A549 (cell line): Measurements from ENCODE around the gene PTHLH. TPM values are rescaled to one million over a fixed set of nuclear protein-coding genes. Genes with fewer than 3 reads are reported as not detected.

Experiments used
- ATAC-seq, 2 experiments: fragments of 200-7000 bp in 1 of 2; fragments of >200 bp in 1 of 2; cut with Nextera tagmentation in 1 of 2; cut with Tn5 transposase in 1 of 2; 3 replicates each; pipeline versions ENCODE4 v1.8.0 to v1.9.1; 2018 to 2020; ENCODE audit warnings: mild to moderate bottlenecking in 1 of 2, moderate library complexity in 1 of 2
- CTCF ChIA-PET: fragments of 300-600 bp; sonication (Branson Sonifier 250); formaldehyde crosslinking; extraction: SDS; loops from one replicate; lab custom pipeline; 2021; ENCODE audit warnings: antibody characterized with exemption, inconsistent platforms; lab: Yijun Ruan, JAX
- POLR2A ChIA-PET: fragments of 350-600 bp; formaldehyde crosslinking; extraction: SDS; loops from one replicate; lab custom pipeline; 2021; ENCODE audit warnings: antibody characterized with exemption, inconsistent platforms; lab: Yijun Ruan, JAX
- DNase-seq, 2 experiments: peaks; one replicate each; pipeline versions ENCODE4 v3.0.0 to v3.0.0-alpha.2; 2011 to 2016; ENCODE audit warnings: low read depth in 1 of 2, low spot score in 1 of 2
- FAIRE-seq: peaks from 2 replicates; lab custom pipeline; 2011; peaks lifted over from hg19 to GRCh38; lab: Jason Lieb, UNC
- H3K27ac ChIP-seq, 2 experiments: fragments of >200 bp; sonication (Bioruptor Twin); formaldehyde crosslinking; 3 replicates each; pipeline ENCODE4 v1.5.1; 2016 to 2017
- H3K4me1 ChIP-seq: fragments of >200 bp; sonication (Bioruptor Twin); formaldehyde crosslinking; 3 replicates; pipeline ENCODE4 v1.6.1; 2016
- H3K4me2 ChIP-seq: fragments of >200 bp; sonication (Bioruptor Twin); formaldehyde crosslinking; 3 replicates; pipeline ENCODE4 v1.6.1; 2016
- H3K4me3 ChIP-seq: fragments of >200 bp; sonication (Bioruptor Twin); formaldehyde crosslinking; 3 replicates; pipeline ENCODE4 v1.5.1; 2016
- H3K9me3 ChIP-seq: fragments of >200 bp; sonication (Bioruptor Twin); formaldehyde crosslinking; 3 replicates; pipeline ENCODE4 v1.6.1; 2016
- CEBPB ChIP-seq, 2 experiments: fragments of >200 bp in 1 of 2; sonication (Bioruptor Twin) in 1 of 2; formaldehyde crosslinking in 1 of 2; IDR thresholded peaks; 2 replicates each; pipeline ENCODE4 v1.6.1; 2012 to 2016
- FOSB ChIP-seq: fragments of 250-450 bp; sonication (Bioruptor Pico); IDR thresholded peaks from 2 replicates; pipeline ENCODE4 v1.5.0; 2020; ENCODE audit warnings: mild to moderate bottlenecking, moderate library complexity
- HDAC2 ChIP-seq: fragments of 200-600 bp; sonication (generic); IDR thresholded peaks from 2 replicates; pipeline ENCODE4 v1.6.1; 2016
- HEYL ChIP-seq: fragments of 250-450 bp; sonication (Bioruptor Pico); IDR thresholded peaks from 2 replicates; pipeline ENCODE4 v1.8.0; 2021; ENCODE audit warnings: mild to moderate bottlenecking, moderate library complexity
- JUNB ChIP-seq: fragments of >200 bp; sonication (Bioruptor Twin); formaldehyde crosslinking; IDR thresholded peaks from 2 replicates; pipeline ENCODE4 v1.6.1; 2016
- NPAS2 ChIP-seq: fragments of 250-450 bp; sonication (Bioruptor Pico); IDR thresholded peaks from 2 replicates; pipeline ENCODE4 v1.8.0; 2022; ENCODE audit warnings: mild to moderate bottlenecking, moderate library complexity, borderline replicate concordance
- POLR2A ChIP-seq: IDR thresholded peaks from 2 replicates; pipeline ENCODE4 v1.6.1; 2012; ENCODE audit warnings: mild to moderate bottlenecking, low read length
- RARB ChIP-seq: fragments of 250-450 bp; sonication (Bioruptor Pico); IDR thresholded peaks from 2 replicates; pipeline ENCODE4 v1.8.0; 2021; ENCODE audit warnings: mild to moderate bottlenecking, moderate library complexity
- RCOR1 ChIP-seq: fragments of 150-350 bp; IDR thresholded peaks from 2 replicates; pipeline ENCODE4 v1.6.1; 2014; ENCODE audit warnings: antibody characterized with exemption, low read length, low read depth
- RNF2 ChIP-seq: fragments of 200-600 bp; sonication (generic); IDR thresholded peaks from 2 replicates; pipeline ENCODE4 v1.6.1; 2016; ENCODE audit warnings: low read depth, mild to moderate bottlenecking, antibody characterized with exemption, moderate library complexity, borderline replicate concordance
- TFCP2L1 ChIP-seq: fragments of 250-450 bp; sonication (Bioruptor Pico); IDR thresholded peaks from 2 replicates; pipeline ENCODE4 v1.5.0; 2021; ENCODE audit warnings: mild to moderate bottlenecking
- WGBS: methylation state at CpG from one replicate; pipeline ENCODE4 v1.1.6; 2017; ENCODE audit errors: missing lambda C conversion rate; 5-methylcytosine and 5-hydroxymethylcytosine counted together
- polyA plus RNA-seq, 4 experiments: library from polyadenylated mRNA; depleted of rRNA in 3 of 4; stranded (reverse); fragments of >200 nt; fragmentation: RNase III in 1 of 4; extraction: RNeasy Plus Mini Kit Qiagen cat#74134 plus additional on column Dnase treatment in 1 of 4; gene quantifications; 2 replicates in 3 of 4; 3 replicates in 1 of 4; pipeline ENCODE4 v1.2.3, GENCODE V29; 2011 to 2017
- TF ChIP-seq, protein P1 (sequence below): fragments of 250-450 bp; sonication (Bioruptor Pico); IDR thresholded peaks from 2 replicates; pipeline ENCODE4 v1.5.0; 2021; ENCODE audit warnings: mild to moderate bottlenecking, moderate library complexity, borderline replicate concordance
- TF ChIP-seq, protein P2 (sequence below): fragments of >200 bp; sonication (Bioruptor Twin); formaldehyde crosslinking; IDR thresholded peaks from 3 replicates; pipeline ENCODE4 v1.5.1; 2016
- TF ChIP-seq, protein P3 (sequence below): fragments of 150-350 bp; IDR thresholded peaks from 2 replicates; pipeline ENCODE4 v1.6.1; 2014; ENCODE audit warnings: low read depth, mild to moderate bottlenecking, low read length

Gene PTHLH
- polyA plus RNA-seq, 2 of the 4 experiments (the other 2 are of a cell fraction): 10.9 to 27.9 TPM

DNA sequence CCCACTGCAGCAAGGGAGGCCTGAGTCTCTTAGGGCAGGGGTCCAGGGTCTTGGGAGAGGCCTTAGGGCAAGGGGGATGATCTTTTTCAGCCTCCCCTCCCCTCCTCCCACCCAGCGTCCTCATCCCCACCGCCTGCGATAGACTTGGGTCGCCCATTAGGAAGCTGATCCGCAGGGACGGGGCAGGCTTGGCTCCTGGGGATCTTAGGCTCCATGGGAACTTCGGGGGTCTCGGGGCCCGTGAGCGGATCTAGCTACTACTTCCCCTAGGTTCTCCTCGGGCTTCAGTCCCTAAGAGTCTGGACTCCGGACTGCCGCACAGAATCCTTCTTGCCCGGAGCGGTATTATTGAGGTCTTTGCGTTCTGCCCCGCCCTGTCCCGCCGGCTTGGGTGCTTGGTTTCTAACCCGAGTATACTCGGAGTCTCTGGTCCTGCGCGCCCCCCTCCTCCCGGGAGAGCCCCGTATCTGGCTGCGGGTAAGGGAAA lies 2.2 kb upstream of the PTHLH start:
- H3K27ac ChIP-seq: peak overlapping the region; percentile 65 to 87
- CTCF ChIA-PET: interaction anchor here (1.0 to 1.7 kb wide), 3 partner anchors 8 to 199 kb away, joined by 3 to 6 read pairs (median 3); no protein-coding TSS in a partner anchor

DNA sequence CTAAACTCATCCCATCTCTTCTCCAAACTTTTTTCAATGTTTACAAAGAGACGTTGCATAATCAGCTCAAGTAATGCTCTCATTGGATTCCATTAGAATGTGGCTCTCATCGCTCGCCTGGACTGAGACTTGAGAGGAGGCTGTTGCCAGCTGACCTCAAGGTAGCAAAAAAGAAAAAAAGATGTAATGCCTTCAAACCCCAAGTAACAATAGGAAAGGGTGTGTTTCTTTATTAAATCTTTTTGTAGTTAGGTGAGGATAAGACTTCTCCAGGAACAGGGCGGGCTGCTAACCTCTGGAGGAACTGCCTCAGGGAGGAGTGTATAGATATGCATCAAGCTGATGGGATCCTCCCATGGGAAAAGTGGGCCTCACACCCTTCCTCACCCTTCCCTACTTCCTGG lies 956 bp upstream of the PTHLH start:
- 60% methylated on average over 4 of the region's 4 CpGs for WGBS
- ChIA-PET CTCF (interaction anchor here (1.0 to 1.7 kb wide), 3 partner anchors 10 to 197 kb away, joined by 3 to 6 read pairs (median 4); no protein-coding TSS in a partner anchor), POLR2A (interaction anchor here (1.0 to 1.4 kb wide), 3 partner anchors 9 to 217 kb away, joined by 3 to 6 read pairs (median 4); partner anchors contain the start of gene CCDC91)
- Histone ChIP-seq H3K4me2 (peak overlapping the region; percentile 11; the same call in 2 of the 3 replicates), H3K27ac (peak overlapping the region; percentile 34 to 87; a peak in 4 of 6 replicates), H3K9me3 (no peaks in the 10 kb centered on the region), H3K4me1 (peaks cover 52% of the 10 kb centered on the region), H3K4me3 (no peak overlapping the region)
- ATAC-seq (no peak), FAIRE-seq (no peak), DNase-seq (peak in 1 of 2 experiments; percentile 47)
- no peak for TF ChIP-seq TFCP2L1 (CRISPR knock-in tag)
- no peak for TF ChIP-seq POLR2A
- peak; percentile 51 to 91; a peak in 3 of 4 replicates for TF ChIP-seq CEBPB (IDR thresholded peaks at IDR 0.05)

More for the DNA sequence above, 2.2 kb upstream of the PTHLH start:
- FAIRE-seq: no peak
- H3K4me2 ChIP-seq: peak overlapping the region; percentile 72
- TF ChIP-seq FOSB (CRISPR knock-in tag): no peak
- TF ChIP-seq RARB (CRISPR knock-in tag): no peak
- TF ChIP-seq, protein P1, sequence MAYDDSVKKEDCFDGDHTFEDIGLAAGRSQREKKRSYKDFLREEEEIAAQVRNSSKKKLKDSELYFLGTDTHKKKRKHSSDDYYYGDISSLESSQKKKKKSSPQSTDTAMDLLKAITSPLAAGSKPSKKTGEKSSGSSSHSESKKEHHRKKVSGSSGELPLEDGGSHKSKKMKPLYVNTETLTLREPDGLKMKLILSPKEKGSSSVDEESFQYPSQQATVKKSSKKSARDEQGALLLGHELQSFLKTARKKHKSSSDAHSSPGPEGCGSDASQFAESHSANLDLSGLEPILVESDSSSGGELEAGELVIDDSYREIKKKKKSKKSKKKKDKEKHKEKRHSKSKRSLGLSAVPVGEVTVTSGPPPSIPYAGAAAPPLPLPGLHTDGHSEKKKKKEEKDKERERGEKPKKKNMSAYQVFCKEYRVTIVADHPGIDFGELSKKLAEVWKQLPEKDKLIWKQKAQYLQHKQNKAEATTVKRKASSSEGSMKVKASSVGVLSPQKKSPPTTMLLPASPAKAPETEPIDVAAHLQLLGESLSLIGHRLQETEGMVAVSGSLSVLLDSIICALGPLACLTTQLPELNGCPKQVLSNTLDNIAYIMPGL (CRISPR knock-in tag): no peak
- TF ChIP-seq, protein P2, sequence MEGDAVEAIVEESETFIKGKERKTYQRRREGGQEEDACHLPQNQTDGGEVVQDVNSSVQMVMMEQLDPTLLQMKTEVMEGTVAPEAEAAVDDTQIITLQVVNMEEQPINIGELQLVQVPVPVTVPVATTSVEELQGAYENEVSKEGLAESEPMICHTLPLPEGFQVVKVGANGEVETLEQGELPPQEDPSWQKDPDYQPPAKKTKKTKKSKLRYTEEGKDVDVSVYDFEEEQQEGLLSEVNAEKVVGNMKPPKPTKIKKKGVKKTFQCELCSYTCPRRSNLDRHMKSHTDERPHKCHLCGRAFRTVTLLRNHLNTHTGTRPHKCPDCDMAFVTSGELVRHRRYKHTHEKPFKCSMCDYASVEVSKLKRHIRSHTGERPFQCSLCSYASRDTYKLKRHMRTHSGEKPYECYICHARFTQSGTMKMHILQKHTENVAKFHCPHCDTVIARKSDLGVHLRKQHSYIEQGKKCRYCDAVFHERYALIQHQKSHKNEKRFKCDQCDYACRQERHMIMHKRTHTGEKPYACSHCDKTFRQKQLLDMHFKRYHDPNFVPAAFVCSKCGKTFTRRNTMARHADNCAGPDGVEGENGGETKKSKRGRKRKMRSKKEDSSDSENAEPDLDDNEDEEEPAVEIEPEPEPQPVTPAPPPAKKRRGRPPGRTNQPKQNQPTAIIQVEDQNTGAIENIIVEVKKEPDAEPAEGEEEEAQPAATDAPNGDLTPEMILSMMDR: no peak
- TF ChIP-seq HDAC2: no peak
- TF ChIP-seq, protein P3, sequence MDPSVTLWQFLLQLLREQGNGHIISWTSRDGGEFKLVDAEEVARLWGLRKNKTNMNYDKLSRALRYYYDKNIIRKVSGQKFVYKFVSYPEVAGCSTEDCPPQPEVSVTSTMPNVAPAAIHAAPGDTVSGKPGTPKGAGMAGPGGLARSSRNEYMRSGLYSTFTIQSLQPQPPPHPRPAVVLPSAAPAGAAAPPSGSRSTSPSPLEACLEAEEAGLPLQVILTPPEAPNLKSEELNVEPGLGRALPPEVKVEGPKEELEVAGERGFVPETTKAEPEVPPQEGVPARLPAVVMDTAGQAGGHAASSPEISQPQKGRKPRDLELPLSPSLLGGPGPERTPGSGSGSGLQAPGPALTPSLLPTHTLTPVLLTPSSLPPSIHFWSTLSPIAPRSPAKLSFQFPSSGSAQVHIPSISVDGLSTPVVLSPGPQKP: no peak
- TF ChIP-seq RCOR1: no peak
- TF ChIP-seq, all 56 proteins: peak for 0
- POLR2A ChIA-PET: interaction anchor here (1.4 kb wide), 1 partner anchor 216 kb away, joined by 6 read pairs; the partner anchor contains the start of gene CCDC91
- Histone ChIP-seq H3K4me3 (peak overlapping the region; percentile 37), H3K9me3 (no peaks in the 10 kb centered on the region), H3K4me1 (peaks cover 49% of the 10 kb centered on the region)
- DNase-seq (no peak), ATAC-seq (no peak; a peak in 2 of 6 replicates)
- WGBS: 65% methylated on average over 24 of the region's 26 CpGs

DNA sequence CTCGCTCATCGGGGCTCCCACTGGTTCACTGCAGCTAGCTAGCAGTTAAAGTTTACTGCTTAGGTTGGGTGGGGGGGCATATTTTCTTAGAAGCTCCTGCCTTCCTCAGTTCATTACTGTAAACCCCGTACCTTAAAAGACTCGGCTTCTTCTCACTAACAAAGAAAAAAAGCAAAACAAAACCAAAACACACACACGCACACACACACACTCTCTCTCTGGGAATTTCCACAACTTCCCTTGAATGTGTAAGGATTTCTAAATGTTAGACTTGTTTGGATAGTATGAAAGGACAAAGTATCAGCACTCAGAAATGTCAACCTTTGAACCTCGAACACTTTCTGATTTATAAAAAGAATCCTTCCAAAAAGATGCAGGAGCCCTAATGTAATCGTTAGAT lies 927 bp downstream of the PTHLH start:
- no peak for TF ChIP-seq HEYL
- no peak for TF ChIP-seq JUNB
- no peak for TF ChIP-seq RNF2
- no peak for TF ChIP-seq NPAS2 (CRISPR knock-in tag)
- no peak for DNase-seq
- no peaks in the 10 kb centered on the region for H3K9me3 ChIP-seq
- 38% methylated on average over 7 of the region's 7 CpGs for WGBS
- peak overlapping the region; percentile 82 to 95; a peak in 4 of 6 replicates for H3K27ac ChIP-seq
- no peak for ATAC-seq
- peaks cover 70% of the 10 kb centered on the region for H3K4me1 ChIP-seq
- POLR2A ChIA-PET: interaction anchor here (0.7 to 3.2 kb wide), 4 partner anchors 8 to 220 kb away, joined by 4 to 48 read pairs (median 16); partner anchors contain the start of gene CCDC91
- FAIRE-seq: no peak
- CTCF ChIA-PET: interaction anchor here (1.4 to 3.6 kb wide), 4 partner anchors 47 to 239 kb away, joined by 4 to 41 read pairs (median 12); no protein-coding TSS in a partner anchor
- no peak overlapping the region for H3K4me3 ChIP-seq
- peak overlapping the region; percentile 94 for H3K4me2 ChIP-seq
